GM18907 (cell line): Measurements from ENCODE around the gene WBP1.

Source experiments
- ATAC-seq: cut with Tn5 transposase; IDR thresholded peaks from one replicate; pipeline ENCODE4 v1.9.1; 2021; ENCODE audit warnings: mild to moderate bottlenecking, moderate library complexity; ENCODE audit not compliant: unreplicated experiment

WBP1 gene

DNA sequence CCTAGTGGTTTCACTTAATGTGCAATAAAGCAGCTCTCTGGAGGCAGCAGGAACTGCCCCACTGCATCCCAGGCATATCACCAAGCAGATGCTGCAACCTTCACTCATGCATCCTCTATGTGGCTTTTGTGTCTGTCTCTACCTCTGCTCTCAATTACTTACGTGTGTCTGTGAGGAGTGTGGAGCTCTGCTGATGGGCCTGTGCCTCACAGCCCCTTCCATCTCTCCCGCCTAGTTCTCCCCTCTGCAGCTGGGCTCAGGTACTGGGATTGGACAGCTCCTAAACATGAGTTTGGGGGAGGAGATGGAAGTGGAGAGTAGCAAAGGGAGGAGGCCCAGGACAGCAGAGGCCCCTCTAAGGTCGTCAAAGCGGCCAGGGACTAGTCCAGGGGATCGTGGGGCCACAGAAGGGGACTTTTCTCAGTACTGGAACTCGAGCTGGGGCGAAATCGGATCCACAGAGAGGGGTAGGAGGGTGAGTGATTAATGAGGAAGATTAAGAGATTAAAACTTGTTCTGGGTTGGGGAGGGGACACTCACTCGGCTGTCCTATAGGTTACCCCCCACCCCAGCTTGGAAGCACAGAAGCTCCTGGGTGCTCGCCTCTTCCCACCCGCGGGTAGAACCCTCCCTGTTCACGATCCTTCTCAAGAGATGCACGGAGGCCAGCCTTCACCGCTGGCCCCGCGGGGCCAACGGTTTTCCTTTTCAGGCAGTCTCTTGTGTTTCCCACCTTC lies 43.3 kb downstream of the WBP1 start:
- no peak for ATAC-seq

DNA sequence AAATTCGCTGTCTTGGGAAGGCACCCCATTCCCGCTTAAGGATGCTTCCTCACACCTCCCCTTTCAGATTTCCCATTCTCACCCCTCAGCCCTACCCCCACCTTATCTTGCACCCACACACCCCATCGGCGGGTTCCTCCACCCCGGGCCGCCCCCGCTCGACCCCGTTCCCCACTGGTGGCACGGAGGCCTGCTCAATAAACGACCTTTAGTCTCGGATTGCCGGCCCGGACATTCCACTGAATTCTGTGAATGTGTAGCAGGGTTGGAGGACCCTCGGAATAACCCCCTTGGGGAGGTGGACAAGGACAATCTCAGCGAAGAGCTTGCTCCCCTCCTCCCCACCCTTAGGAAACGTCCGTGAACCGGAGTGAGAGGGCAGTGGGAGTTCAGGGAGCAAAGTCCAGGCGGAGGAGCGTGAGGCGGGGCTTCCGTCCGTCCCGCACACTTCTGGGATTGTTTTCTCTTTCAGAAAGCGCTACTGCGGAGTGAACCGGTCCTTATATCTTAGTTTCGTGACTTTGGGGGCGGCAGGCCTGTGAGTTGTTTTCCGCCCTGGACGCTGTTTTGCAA lies 44.0 kb downstream of the WBP1 start:
- no peak for ATAC-seq

DNA sequence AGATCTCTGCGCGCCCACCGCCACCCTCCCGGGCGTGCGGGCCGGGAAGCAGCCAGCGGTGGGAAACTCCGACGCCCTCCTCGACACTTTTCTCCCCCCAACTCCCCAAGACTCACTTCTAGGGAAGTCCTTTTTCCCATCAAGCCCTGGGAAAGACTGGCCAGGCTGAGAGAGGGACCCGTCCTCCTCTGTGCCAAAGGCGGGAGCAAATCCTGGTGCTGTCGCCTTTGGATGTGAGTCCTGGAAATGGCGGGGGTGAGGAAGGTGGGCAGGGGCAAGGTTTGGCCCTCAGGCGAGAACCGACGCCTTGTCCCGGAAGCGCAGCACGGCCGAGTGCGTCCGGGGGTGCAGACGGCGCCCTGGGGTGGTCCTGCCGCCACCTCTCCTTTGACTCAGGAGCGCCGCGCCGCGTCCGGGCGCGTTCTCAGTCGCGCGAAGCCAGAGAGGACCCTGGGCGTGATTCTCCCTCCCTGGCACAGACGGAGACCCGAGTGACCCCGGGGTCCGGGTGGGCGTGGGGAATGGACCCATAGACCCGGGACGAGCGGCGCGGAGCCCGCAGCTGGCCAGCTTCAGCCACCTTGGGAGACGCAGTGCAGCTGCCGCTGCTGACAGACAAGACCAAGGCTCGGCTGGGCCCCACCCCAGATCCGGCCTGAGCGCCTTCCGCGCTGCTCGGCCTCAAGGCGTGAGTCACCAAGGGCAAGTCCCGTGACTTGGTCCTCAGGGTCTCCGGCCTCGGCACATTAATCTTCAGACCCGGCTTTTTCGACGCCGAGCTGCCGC lies 44.7 kb downstream of the WBP1 start:
- ATAC-seq = peak; percentile 38

DNA sequence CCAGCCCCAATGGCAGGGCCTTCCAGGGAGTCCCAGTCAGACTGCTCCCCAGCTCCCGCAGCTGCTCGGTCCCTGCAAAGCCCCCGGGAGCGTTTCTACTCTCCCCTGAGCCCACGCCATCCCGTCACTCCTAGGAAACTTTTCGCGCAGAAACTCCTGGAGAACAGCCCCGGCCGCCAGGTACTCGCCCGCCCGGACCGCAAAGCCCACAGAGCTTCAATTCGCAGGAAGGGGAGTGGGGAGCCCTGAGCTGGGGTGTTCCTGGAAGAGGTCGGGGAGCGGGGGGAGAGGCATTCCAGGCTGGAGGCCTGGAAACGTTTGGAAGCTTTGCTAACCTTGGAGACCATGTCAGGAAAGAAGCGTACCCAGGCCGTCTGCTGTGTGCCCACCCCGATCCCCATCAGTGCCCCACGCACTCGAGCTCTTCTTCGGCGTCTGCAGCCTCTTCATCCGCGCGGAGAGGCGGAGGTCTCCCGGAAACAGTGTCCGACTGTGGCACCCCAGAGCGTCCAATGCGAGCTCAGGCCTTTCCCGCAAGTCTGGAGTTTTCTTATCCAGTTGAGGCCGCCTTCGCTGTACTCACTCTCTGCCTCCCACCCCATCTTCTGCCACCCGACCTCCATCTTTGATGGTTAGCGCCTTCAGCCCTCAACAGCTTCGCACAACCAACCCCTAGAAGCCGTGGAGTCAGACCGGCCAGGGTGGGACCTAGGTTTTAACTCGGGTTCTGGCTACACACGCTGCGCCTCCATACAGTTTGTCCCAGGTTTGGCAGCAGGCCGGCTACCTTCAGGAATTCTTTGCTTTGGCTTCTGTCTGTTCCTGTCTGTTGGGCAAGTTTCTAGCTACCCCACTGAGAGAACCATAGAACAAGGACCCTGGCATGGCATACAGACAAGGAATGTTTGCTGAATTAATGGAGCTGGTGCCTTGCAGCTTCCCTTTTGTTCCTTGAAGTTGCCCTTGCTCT lies 45.6 kb downstream of the WBP1 start:
- ATAC-seq = no peak

DNA sequence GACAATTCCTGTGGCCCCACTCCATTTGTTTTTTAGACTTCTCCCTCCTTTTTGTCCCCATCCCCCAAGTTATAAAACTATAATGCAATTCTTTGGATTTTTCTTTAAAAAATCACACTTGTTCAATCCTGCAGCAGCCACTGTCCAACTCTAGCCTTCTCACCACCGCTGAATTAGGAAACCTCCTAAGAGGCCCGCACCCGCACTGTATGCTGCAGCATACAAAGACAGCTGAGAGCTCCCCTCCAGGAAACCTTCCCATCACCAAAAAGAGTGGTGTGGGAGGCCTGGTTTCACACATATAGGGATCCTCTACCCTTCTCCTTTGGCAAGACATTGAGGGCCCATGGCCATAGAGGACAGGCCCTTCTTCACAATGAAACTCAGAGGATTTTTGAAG lies 46.4 kb downstream of the WBP1 start:
- no peak for ATAC-seq

DNA sequence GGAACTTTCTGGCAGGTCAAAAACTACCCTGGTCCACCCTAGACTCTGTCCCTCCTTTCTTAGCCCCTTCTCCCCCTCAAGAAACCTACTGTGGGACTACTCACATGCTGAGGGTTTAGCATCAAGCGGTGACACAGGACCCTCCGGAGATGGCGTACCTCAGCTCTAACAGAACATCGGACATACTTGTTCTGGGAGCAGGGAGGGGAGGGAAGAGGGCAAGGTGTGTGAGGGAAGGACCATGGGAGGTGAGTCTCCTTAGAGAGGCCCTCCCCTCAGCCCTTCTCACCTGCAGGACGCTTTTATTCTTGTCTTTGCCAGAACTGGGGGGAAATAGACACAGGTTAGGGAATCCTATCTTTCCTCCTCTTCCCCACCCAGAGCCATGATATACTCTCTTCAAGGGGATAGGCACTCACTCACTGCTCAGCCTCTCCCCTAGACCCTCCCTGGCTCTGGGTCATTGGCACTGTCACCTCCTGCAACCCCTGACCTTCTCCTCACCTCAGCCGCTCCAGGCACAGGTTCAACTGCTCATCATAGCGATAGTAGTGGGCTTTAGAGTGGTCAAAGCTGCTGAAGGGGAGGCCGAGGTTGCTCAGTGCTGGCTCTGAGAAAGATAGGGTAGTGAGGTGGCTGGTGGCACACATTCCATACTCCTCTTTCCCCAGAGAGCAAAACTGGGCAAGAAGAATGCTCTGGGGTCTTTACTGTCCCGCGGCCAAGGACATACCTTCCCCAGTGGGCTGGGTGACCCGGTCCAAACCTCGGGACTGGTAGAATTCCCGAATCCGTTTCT lies 47.4 kb downstream of the WBP1 start:
- ATAC-seq = no peak

DNA sequence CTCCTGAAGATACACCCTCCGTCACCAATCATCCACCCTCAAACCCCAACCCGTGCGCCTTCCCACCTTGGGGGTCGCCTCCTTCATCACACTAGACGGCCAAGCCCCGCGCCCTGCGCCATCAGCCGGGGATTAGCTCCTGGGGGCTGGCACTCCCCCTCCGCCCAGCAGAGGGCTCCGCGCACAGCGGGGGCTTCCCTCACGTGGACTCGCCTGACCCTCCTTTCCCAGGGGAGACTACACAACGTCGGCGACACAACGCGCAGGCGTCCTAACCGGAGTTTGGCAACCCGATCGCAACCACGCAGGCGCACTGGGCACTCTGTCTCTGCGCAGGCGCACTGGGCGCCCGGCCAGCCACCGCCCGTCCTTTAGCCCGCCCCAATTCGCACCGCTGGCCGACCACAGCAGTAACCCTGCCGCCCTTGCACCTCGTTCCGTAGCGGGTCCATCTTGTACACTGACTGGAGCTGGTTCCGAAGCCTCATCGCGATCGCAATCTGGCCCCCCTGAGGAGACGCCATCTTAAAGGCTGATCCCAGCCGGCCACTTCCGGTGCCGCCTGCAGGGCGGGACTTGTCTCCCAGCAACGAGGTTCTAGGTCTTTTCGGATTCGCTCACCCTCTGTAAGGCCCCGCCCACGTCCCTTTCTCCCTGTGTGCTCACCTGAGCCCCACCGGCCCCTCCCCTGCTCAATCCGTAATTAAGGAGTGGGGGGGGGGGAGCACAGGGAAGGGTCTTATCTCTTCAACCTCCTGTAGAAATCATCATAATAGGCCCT lies 49.1 kb downstream of the WBP1 start, which contains the start of gene PCGF1:
Gene PCGF1 (minus strand): TSS at position 551 of the 781 bp plus-strand sequence. CDS start 27 bp downstream, at position 524.
- ATAC-seq = peak; percentile 93

DNA sequence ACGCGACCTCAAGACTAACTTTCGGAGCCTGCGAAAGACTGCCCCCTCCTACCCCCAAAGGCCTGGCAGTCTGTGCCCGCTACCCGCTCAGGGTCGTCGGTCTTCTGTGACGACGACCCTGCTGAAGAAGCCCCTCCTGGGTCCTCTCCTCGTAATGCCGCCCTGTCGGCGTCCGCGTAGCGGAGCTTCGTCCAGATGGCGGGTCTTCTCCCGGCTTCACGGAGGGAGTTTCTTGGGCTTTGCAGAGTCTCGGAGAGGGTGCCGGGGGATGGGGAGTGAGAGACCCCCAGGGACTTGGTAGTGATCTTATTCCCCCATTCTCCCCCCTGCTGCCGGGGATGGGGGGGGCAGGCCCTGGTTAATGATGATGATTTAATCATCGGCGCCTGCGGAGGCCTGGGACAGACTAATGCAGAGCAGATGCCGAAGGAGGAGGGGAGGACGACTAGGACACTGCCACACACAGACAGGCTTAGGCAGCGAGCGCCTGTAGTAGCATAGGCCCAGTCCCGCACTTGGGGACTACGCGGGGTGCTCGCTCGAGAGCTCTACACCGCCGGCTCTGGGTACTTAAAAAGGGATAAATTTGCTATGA lies 49.8 kb downstream of the WBP1 start:
- peak; percentile 21 for ATAC-seq

DNA sequence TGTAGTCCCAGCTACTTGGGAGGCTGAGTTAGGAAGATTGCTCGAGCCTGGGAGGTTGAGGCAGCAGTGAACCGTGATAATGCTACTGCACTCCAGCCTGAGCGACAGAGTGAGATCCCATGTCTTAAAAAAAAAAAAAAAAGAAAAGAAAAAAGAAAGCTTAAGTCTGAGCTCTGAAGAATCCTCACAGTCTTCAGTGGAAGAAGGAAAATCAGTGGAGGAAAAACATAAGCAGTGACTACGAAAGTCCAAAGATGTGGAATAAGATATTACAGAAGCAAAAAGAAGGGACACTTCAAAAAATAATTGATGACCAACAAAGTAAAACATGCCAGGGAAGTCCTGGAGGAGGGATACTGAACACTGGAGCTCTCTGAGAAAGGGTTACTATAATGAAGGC lies 52.0 kb downstream of the WBP1 start:
- ATAC-seq = no peak
